H9 (cell line): ENCODE results near the gene RADIL. TPM values are rescaled to one million over a fixed set of nuclear protein-coding genes. Genes with fewer than 3 reads are reported as not detected.

Experiments used
- DNase-seq: peaks from one replicate; pipeline ENCODE4 v3.0.0-alpha.2; 2017
- H2AFZ ChIP-seq: one replicate; pipeline ENCODE4 v1.6.1; 2013; ENCODE audit warnings: mild to moderate bottlenecking, low read length, control low read depth, moderate library complexity
- H2AK5ac ChIP-seq: 2 replicates; pipeline ENCODE4 v1.6.1; 2013; ENCODE audit warnings: low read length, control low read depth, mixed read lengths; ENCODE audit not compliant: insufficient read length
- H2BK120ac ChIP-seq: one replicate; pipeline ENCODE4 v1.6.1; 2013; ENCODE audit warnings: low read depth, mild to moderate bottlenecking, low read length, control low read depth, inconsistent platforms; ENCODE audit not compliant: poor library complexity, severe bottlenecking
- H2BK12ac ChIP-seq: 2 replicates; pipeline ENCODE4 v1.6.1; 2013; ENCODE audit warnings: low read length, control low read depth, mixed read lengths, low read depth; ENCODE audit not compliant: insufficient read length
- H2BK15ac ChIP-seq: 2 replicates; pipeline ENCODE4 v1.6.1; 2013; ENCODE audit warnings: low read depth, low read length, control low read depth
- H2BK20ac ChIP-seq: one replicate; pipeline ENCODE4 v1.6.1; 2013; ENCODE audit warnings: low read depth, mild to moderate bottlenecking, low read length, control low read depth, inconsistent platforms; ENCODE audit not compliant: poor library complexity, severe bottlenecking
- H2BK5ac ChIP-seq: 2 replicates; pipeline ENCODE4 v1.6.1; 2013; ENCODE audit warnings: low read length, control low read depth, mixed read lengths; ENCODE audit not compliant: insufficient read length
- H3K14ac ChIP-seq: 2 replicates; pipeline ENCODE4 v1.6.1; 2013; ENCODE audit warnings: low read length, control low read depth; ENCODE audit not compliant: insufficient read depth
- H3K18ac ChIP-seq: 2 replicates; pipeline ENCODE4 v1.6.1; 2013; ENCODE audit warnings: low read depth, mild to moderate bottlenecking, mixed read lengths, low read length, control low read depth; ENCODE audit not compliant: insufficient read length
- H3K23ac ChIP-seq: 2 replicates; pipeline ENCODE4 v1.6.1; 2013; ENCODE audit warnings: low read length, control low read depth, mixed read lengths, low read depth; ENCODE audit not compliant: insufficient read length
- H3K23me2 ChIP-seq: 2 replicates; pipeline ENCODE4 v1.6.1; 2013; ENCODE audit warnings: low read depth, mild to moderate bottlenecking, mixed read lengths, low read length, control low read depth; ENCODE audit not compliant: insufficient read length, poor library complexity, severe bottlenecking
- H3K27ac ChIP-seq: 2 replicates; pipeline ENCODE4 v1.5.1; 2013; ENCODE audit warnings: low read length, control low read depth, mixed read lengths, low read depth; ENCODE audit not compliant: insufficient read length
- H3K27me3 ChIP-seq: 2 replicates; pipeline ENCODE4 v1.6.1; 2013; ENCODE audit warnings: low read length, control low read depth, inconsistent platforms; ENCODE audit not compliant: insufficient read depth
- H3K4ac ChIP-seq: 2 replicates; pipeline ENCODE4 v1.6.1; 2013; ENCODE audit warnings: low read depth, mild to moderate bottlenecking, control low read depth, inconsistent platforms, low read length, moderate library complexity
- H3K4me1 ChIP-seq: 2 replicates; pipeline ENCODE4 v1.6.1; 2013; ENCODE audit warnings: low read length, control low read depth, inconsistent platforms; ENCODE audit not compliant: insufficient read depth
- H3K4me2 ChIP-seq: 2 replicates; pipeline ENCODE4 v1.6.1; 2013; ENCODE audit warnings: low read length, control low read depth, mixed read lengths; ENCODE audit not compliant: insufficient read length, insufficient read depth
- H3K56ac ChIP-seq: 2 replicates; pipeline ENCODE4 v1.6.1; 2013; ENCODE audit warnings: low read depth, mild to moderate bottlenecking, mixed read lengths, low read length, control low read depth; ENCODE audit not compliant: insufficient read length
- H3K79me1 ChIP-seq: 2 replicates; pipeline ENCODE4 v1.6.1; 2013; ENCODE audit warnings: low read depth, mild to moderate bottlenecking, moderate library complexity, low read length, control low read depth, inconsistent platforms; ENCODE audit not compliant: insufficient read depth, poor library complexity, severe bottlenecking
- H3K79me2 ChIP-seq: 2 replicates; pipeline ENCODE4 v1.6.1; 2013; ENCODE audit warnings: low read length, control low read depth, inconsistent platforms; ENCODE audit not compliant: insufficient read depth
- H3K9ac ChIP-seq: 2 replicates; pipeline ENCODE4 v1.6.1; 2013; ENCODE audit warnings: low read length, control low read depth, mixed read lengths; ENCODE audit not compliant: insufficient read length; ENCODE audit errors: extremely low read depth
- H3K9me3 ChIP-seq: one replicate; pipeline ENCODE4 v1.6.1; 2013; ENCODE audit warnings: low read depth, low read length, inconsistent platforms; ENCODE audit not compliant: control insufficient read depth
- H3T11ph ChIP-seq: one replicate; pipeline ENCODE4 v1.6.1; 2013; ENCODE audit warnings: mild to moderate bottlenecking, low read length, control low read depth, inconsistent platforms
- H4K20me1 ChIP-seq: one replicate; pipeline ENCODE4 v1.6.1; 2013; ENCODE audit not compliant: control insufficient read depth, insufficient read length, insufficient read depth
- H4K5ac ChIP-seq: 2 replicates; pipeline ENCODE4 v1.6.1; 2013; ENCODE audit warnings: low read depth, mild to moderate bottlenecking, mixed read lengths, low read length, control low read depth; ENCODE audit not compliant: insufficient read length
- H4K8ac ChIP-seq: replicated peaks from 2 replicates; pipeline ENCODE4 v1.6.1; 2013; ENCODE audit warnings: low read length, control low read depth, mixed read lengths, low read depth; ENCODE audit not compliant: insufficient read length
- H4K91ac ChIP-seq: 2 replicates; pipeline ENCODE4 v1.6.1; 2013; ENCODE audit warnings: low read depth, mild to moderate bottlenecking, moderate library complexity, mixed read lengths, low read length, control low read depth; ENCODE audit not compliant: insufficient read length
- H3K27ac Mint-ChIP-seq, 3 experiments: 2 replicates in 2 of 3; 3 replicates in 1 of 3; pipeline ENCODE4 v1.8.0; 2020 to 2021; ENCODE audit warnings: mixed read lengths in 3 of 3, mild to moderate bottlenecking in 1 of 3, moderate library complexity in 1 of 3
- H3K27me3 Mint-ChIP-seq: 2 replicates; pipeline ENCODE4 v1.8.0; 2021; ENCODE audit warnings: low read depth, mild to moderate bottlenecking, moderate library complexity, mixed read lengths
- H3K36me3 Mint-ChIP-seq, 3 experiments: 2 replicates in 2 of 3; 3 replicates in 1 of 3; pipeline ENCODE4 v1.8.0; 2020 to 2021; ENCODE audit warnings: low read depth in 3 of 3, mixed read lengths in 3 of 3; ENCODE audit not compliant: insufficient read depth in 1 of 3
- H3K4me1 Mint-ChIP-seq, 2 experiments: 2 replicates each; pipeline ENCODE4 v1.8.0; 2020; ENCODE audit warnings: mixed read lengths in 2 of 2
- H3K4me3 Mint-ChIP-seq, 2 experiments: 2 replicates in 1 of 2; 3 replicates in 1 of 2; pipeline ENCODE4 v1.8.0; 2020 to 2021; ENCODE audit warnings: mild to moderate bottlenecking in 2 of 2, mixed read lengths in 2 of 2, moderate library complexity in 1 of 2
- H3K9me3 Mint-ChIP-seq, 2 experiments: 2 replicates in 1 of 2; 3 replicates in 1 of 2; pipeline ENCODE4 v1.8.0; 2020; ENCODE audit warnings: mild to moderate bottlenecking in 2 of 2, mixed read lengths in 2 of 2, moderate library complexity in 1 of 2
- WGBS: extraction: QIAGEN DNeasy Blood & Tissue Kit; methylation state at CpG from one replicate; pipeline ENCODE4 v1.1.7; 2013; ENCODE audit warnings: missing lambda C conversion rate, low lambda C conversion rate, mixed read lengths; ENCODE audit not compliant: insufficient read length; ENCODE audit errors: extremely low coverage; 5-methylcytosine and 5-hydroxymethylcytosine counted together
- total RNA-seq: library from RNA; stranded (reverse); gene quantifications from 2 replicates; pipeline ENCODE4 v1.2.1, GENCODE V29; 2021
- TF ChIP-seq, protein P1 (sequence below): fragments of 200-600 bp; sonication (generic); conservative IDR thresholded peaks from 3 replicates; pipeline ENCODE4 v1.8.0; 2021; ENCODE audit warnings: antibody characterized with exemption, mild to moderate bottlenecking

Gene RADIL
- total RNA-seq, 1 experiment from 2014 or later = 4.7 TPM

DNA sequence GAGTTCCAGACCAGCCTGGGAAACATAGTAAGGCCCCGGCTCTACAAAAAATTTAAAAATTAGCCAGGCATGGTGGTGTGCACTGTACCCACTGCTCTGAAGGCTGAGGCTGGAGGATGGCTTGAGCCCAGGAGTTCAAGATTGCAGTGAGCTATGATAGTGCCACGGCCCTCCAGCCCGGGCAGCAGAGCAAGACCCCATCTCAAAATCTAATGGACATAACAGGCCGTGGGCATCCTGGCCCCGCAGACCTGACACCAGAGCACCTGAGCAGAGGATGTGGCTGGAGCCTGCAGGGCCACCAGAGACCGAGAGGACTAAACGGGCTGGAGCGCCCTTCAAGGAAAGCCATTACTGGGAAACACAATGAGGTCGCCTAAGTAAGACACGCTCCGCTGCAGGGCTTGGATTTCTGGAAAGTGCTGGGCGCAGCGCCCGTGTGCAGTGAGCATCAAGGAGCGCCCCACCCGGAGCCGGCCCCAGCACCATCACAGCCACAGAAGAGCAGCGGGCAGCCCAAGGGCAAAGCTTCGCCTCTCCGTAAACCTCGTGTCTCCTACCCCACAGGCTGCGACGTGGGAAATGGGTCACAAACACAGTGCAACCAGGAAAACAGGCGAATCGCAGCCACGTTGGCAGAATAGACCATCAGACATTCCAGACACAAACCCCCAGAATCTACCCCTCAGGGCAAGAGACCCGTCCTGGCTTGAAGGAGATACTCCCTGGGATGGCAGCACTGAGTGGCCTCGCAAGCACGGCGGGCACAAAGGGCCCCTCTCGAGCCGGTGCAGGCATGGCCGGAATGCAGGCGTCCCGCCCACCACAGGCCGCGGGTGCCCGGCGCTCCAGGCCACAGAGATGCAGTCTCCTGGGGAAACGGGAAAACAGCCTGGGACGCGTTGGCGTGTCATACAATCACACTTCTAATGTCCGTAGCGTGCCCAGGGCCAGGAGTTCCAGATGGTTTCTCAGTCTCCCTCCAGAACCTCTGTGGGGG lies 4.9 kb downstream of the RADIL start:
- Histone ChIP-seq H3K9me3 (no peaks in the 10 kb centered on the region), H4K91ac (no peak overlapping the region), H2BK120ac (no peak overlapping the region), H2BK15ac (no peak overlapping the region), H2AFZ (no peak overlapping the region), H2BK5ac (no peak overlapping the region), H3K18ac (no peak overlapping the region), H3K14ac (no peak overlapping the region), H3K4me1 (no peaks in the 10 kb centered on the region), H3K23me2 (peaks cover 11% of the 10 kb centered on the region), H4K8ac (no peak overlapping the region), H3K27me3 (no peaks in the 10 kb centered on the region), H3K4me2 (no peak overlapping the region), H3K56ac (no peak overlapping the region), H3K79me2 (no peaks in the 10 kb centered on the region), H3T11ph (no peak overlapping the region), H3K23ac (no peak overlapping the region), H3K79me1 (no peaks in the 10 kb centered on the region), H4K5ac (no peak overlapping the region), H3K9ac (no peak overlapping the region), H3K4ac (no peak overlapping the region), H3K27ac (no peak overlapping the region), H4K20me1 (no peaks in the 10 kb centered on the region), H2BK12ac (no peak overlapping the region), H2BK20ac (no peak overlapping the region), H2AK5ac (no peak overlapping the region)
- WGBS = no CpG with 5 or more reads among the region's 45 CpGs
- Mint-ChIP-seq H3K9me3 (no peaks in the 10 kb centered on the region), H3K27ac (no peak overlapping the region), H3K36me3 (peaks cover 0 to 10% (median 2%) of the 10 kb centered on the region in 3 experiments; a peak in 4 of 7 replicates), H3K4me3 (no peak overlapping the region), H3K27me3 (peaks cover 10% of the 10 kb centered on the region), H3K4me1 (peaks cover 10 to 11% of the 10 kb centered on the region in 2 experiments)
- no peak for DNase-seq
- TF ChIP-seq, protein P1, sequence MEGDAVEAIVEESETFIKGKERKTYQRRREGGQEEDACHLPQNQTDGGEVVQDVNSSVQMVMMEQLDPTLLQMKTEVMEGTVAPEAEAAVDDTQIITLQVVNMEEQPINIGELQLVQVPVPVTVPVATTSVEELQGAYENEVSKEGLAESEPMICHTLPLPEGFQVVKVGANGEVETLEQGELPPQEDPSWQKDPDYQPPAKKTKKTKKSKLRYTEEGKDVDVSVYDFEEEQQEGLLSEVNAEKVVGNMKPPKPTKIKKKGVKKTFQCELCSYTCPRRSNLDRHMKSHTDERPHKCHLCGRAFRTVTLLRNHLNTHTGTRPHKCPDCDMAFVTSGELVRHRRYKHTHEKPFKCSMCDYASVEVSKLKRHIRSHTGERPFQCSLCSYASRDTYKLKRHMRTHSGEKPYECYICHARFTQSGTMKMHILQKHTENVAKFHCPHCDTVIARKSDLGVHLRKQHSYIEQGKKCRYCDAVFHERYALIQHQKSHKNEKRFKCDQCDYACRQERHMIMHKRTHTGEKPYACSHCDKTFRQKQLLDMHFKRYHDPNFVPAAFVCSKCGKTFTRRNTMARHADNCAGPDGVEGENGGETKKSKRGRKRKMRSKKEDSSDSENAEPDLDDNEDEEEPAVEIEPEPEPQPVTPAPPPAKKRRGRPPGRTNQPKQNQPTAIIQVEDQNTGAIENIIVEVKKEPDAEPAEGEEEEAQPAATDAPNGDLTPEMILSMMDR = no peak
